Hematopoietic multipotent progenitor cell (in vitro differentiated cells): ENCODE results near the gene LCN6. TPM values are rescaled to one million over a fixed set of nuclear protein-coding genes. Genes with fewer than 3 reads are reported as not detected.
"Not testable (repeated sequence)": the region's sequence is repeated elsewhere in the genome, so short reads cannot be mapped to it uniquely, and the experiment has no call there.

Source experiments
- DNase-seq, 3 donors: peaks; one replicate each; pipeline ENCODE4 v3.0.0-alpha.2; 2011 to 2015; ENCODE audit warnings: low read depth in 2 of 3, low spot score in 2 of 3
- total RNA-seq: library from RNA; depleted of rRNA; stranded (reverse); fragments of >200 nt; gene quantifications from one replicate; pipeline ENCODE4 v1.2.3, GENCODE V29; 2012

Gene LCN6
- total RNA-seq, 1 donor = 0.81 TPM

GRCh38 chr9:136760834-136761544, 12.7 kb upstream of the LCN6 start:
- DNase-seq = peak in 1 of 3 donors; percentile 63

- no peak for DNase-seq
Observed at GRCh38 chr9:136760424-136760823, 12.1 kb upstream of the LCN6 start.

- no peak for DNase-seq
Observed at GRCh38 chr9:136759436-136760325, 11.4 kb upstream of the LCN6 start.

GRCh38 chr9:136759001-136759400, 10.7 kb upstream of the LCN6 start:
- DNase-seq = no peak

- no peak for DNase-seq
Observed at GRCh38 chr9:136757751-136758140, 9.4 kb upstream of the LCN6 start.

GRCh38 chr9:136757328-136757727, 9.0 kb upstream of the LCN6 start:
- no peak for DNase-seq

GRCh38 chr9:136756836-136757235, 8.5 kb upstream of the LCN6 start:
- no peak for DNase-seq

GRCh38 chr9:136756134-136756438, 7.8 kb upstream of the LCN6 start:
- DNase-seq = no peak

- not testable (repeated sequence) for DNase-seq
Observed at GRCh38 chr9:136755302-136756133, 7.2 kb upstream of the LCN6 start.

GRCh38 chr9:136754626-136755301, 6.4 kb upstream of the LCN6 start:
- no peak for DNase-seq

GRCh38 chr9:136754059-136754572, 5.8 kb upstream of the LCN6 start:
- DNase-seq = peak in 2 of 3 donors; percentile 63 to 78

GRCh38 chr9:136753371-136754058, 5.2 kb upstream of the LCN6 start:
- DNase-seq = no peak

GRCh38 chr9:136751814-136752213, 3.5 kb upstream of the LCN6 start:
- no peak for DNase-seq

- no peak for DNase-seq
Observed at GRCh38 chr9:136751244-136751643, 2.9 kb upstream of the LCN6 start.

GRCh38 chr9:136750526-136750925, 2.2 kb upstream of the LCN6 start:
- no peak for DNase-seq

- DNase-seq = no peak
Observed at GRCh38 chr9:136748666-136749611, 614 bp upstream of the LCN6 start.

GRCh38 chr9:136747161-136748060, 914 bp downstream of the LCN6 start:
- no peak for DNase-seq

GRCh38 chr9:136746621-136747020, 1.7 kb downstream of the LCN6 start:
- DNase-seq = no peak
